ENCODE data around the gene HK2.

- TF ChIP-seq CTCF (IDR thresholded peaks at IDR 0.05) (no peak), POLR2A (IDR thresholded peaks at IDR 0.05) (no peak), POLR2AphosphoS5 (IDR thresholded peaks at IDR 0.05) (no peak), EP300 (IDR thresholded peaks at IDR 0.05) (no peak)
Observed at GRCh38 chr2:74851191-74851566, 17.3 kb downstream of the HK2 start.
